PC-9 (cell line): ENCODE results near the gene HBE1. TPM values are rescaled to one million over a fixed set of nuclear protein-coding genes. Genes with fewer than 3 reads are reported as not detected.

ENCODE experiments used
- BruUV-seq: library from RNA; stranded (reverse); fragments of 400-500 nt; replicated peaks from 2 replicates; lab custom pipeline; 2021; lab: Mats Ljungman, UMichigan
- CTCF ChIA-PET: fragments of 300-600 bp; sonication (Branson Sonifier 250); formaldehyde crosslinking; loops from one replicate; lab custom pipeline; 2022; ENCODE audit warnings: antibody characterized with exemption; lab: Charles Lee
- POLR2A ChIA-PET: fragments of 300-600 bp; sonication (Branson Sonifier 250); formaldehyde crosslinking; loops from one replicate; lab custom pipeline; 2022; ENCODE audit warnings: antibody characterized with exemption; ENCODE audit not compliant: unreplicated experiment; lab: Charles Lee
- DNase-seq, 2 experiments: peaks; one replicate each; pipeline versions ENCODE4 v3.0.0 to v3.0.0-alpha.2; 2015 to 2022; ENCODE audit warnings: mixed read lengths in 1 of 2
- H2AFZ ChIP-seq: fragments of 200-600 bp; sonication (generic); 2 replicates; pipeline ENCODE4 v1.8.1; 2017; ENCODE audit warnings: antibody characterized with exemption
- H3F3A ChIP-seq: fragments of 200-600 bp; sonication (generic); 2 replicates; pipeline ENCODE4 v1.8.1; 2017; ENCODE audit warnings: antibody characterized with exemption, mild to moderate bottlenecking, low read depth; ENCODE audit not compliant: insufficient read depth
- H3K27ac ChIP-seq: fragments of 200-600 bp; sonication (generic); 2 replicates; pipeline ENCODE4 v1.6.1; 2016; ENCODE audit warnings: mixed run types
- H3K27me3 ChIP-seq: fragments of 200-600 bp; sonication (generic); 2 replicates; pipeline ENCODE4 v1.6.1; 2016; ENCODE audit warnings: low read depth, mixed run types; ENCODE audit not compliant: insufficient read depth
- H3K36me3 ChIP-seq: fragments of 200-600 bp; sonication (generic); 2 replicates; pipeline ENCODE4 v1.6.1; 2016; ENCODE audit warnings: low read depth, mixed run types
- H3K4me1 ChIP-seq: fragments of 200-600 bp; sonication (generic); replicated peaks from 2 replicates; pipeline ENCODE4 v1.6.1; 2016; ENCODE audit warnings: mixed run types; ENCODE audit not compliant: insufficient read depth
- H3K4me2 ChIP-seq: fragments of 200-600 bp; sonication (generic); 2 replicates; pipeline ENCODE4 v1.6.1; 2017; ENCODE audit warnings: mixed run types
- H3K4me3 ChIP-seq: fragments of 200-600 bp; sonication (generic); 2 replicates; pipeline ENCODE4 v1.6.1; 2016; ENCODE audit warnings: mixed run types
- H3K79me2 ChIP-seq: fragments of 200-600 bp; sonication (generic); 2 replicates; pipeline ENCODE4 v1.6.1; 2017; ENCODE audit warnings: low read depth, mixed run types
- H3K9me2 ChIP-seq: fragments of 200-600 bp; sonication (generic); 2 replicates; pipeline ENCODE4 v1.8.1; 2017; ENCODE audit warnings: mild to moderate bottlenecking; ENCODE audit not compliant: insufficient read depth
- H3K9me3 ChIP-seq: fragments of 200-600 bp; sonication (generic); 2 replicates; pipeline ENCODE4 v1.8.1; 2016; ENCODE audit warnings: low read depth; ENCODE audit not compliant: insufficient read depth
- H4K20me1 ChIP-seq: fragments of 200-600 bp; sonication (generic); 2 replicates; pipeline ENCODE4 v1.8.1; 2017; ENCODE audit not compliant: insufficient read depth
- EZH2 ChIP-seq: fragments of 200-600 bp; sonication (generic); IDR thresholded peaks from 2 replicates; pipeline ENCODE4 v1.8.0; 2017; ENCODE audit warnings: antibody characterized with exemption, low read depth
- intact Hi-C: fragments of 100-400 bp; cut with micrococcal nuclease; formaldehyde crosslinking; loops from one replicate; pipeline ENCODE4 v1.10.0; 2022; ENCODE audit not compliant: unreplicated experiment
- total RNA-seq: library from RNA; stranded (reverse); gene quantifications from 2 replicates; pipeline ENCODE4 v1.2.3, GENCODE V29; 2021
- TF ChIP-seq, protein P1 (sequence below): fragments of 200-600 bp; sonication (generic); conservative IDR thresholded peaks from 2 replicates; pipeline ENCODE4 v1.6.1; 2017; ENCODE audit warnings: mixed run types, antibody characterized with exemption, mild to moderate bottlenecking, moderate library complexity

The HBE1 gene
- total RNA-seq, 1 experiment from 2014 or later, result 1.4 TPM

DNA sequence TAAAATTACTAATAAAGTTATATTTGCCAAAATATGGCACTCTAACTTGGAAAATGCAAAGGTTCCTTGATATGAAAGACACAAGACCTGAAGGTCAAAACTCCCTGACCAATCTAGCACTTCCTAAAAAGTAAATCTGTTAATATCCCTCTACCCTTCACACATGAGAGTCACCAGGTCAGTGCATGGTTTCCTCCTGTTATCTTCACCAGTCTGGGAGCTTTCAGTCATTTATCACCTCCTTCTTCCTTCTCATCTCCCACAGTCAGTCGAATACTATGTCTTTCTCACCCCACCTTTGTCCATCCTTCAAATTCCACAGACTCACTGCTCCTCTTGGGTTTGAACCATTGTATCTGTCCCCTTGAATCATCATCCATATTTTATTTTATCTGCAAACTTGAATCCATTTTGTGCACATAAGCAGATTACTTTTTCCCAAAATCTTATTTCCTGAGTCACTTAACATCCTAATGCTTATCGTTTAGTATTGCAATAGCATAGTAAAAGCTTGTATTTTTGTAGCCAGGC, 2.6 kb downstream of the HBE1 start:
- Histone ChIP-seq H3K27ac (no peak overlapping the region), H3K79me2 (no peaks in the 10 kb centered on the region), H2AFZ (no peak overlapping the region), H3F3A (no peaks in the 10 kb centered on the region), H3K27me3 (no peaks in the 10 kb centered on the region), H3K9me2 (no peaks in the 10 kb centered on the region), H4K20me1 (no peaks in the 10 kb centered on the region), H3K36me3 (no peaks in the 10 kb centered on the region), H3K4me2 (no peak overlapping the region), H3K9me3 (no peaks in the 10 kb centered on the region), H3K4me1 (no peaks in the 10 kb centered on the region), H3K4me3 (no peak overlapping the region)
- DNase-seq, result no peak
- ChIA-PET POLR2A (no interaction called here), CTCF (no interaction called here)
- intact Hi-C loops, result no loop called here
- BruUV-seq, result no TSS peak
- TF ChIP-seq, protein P1, sequence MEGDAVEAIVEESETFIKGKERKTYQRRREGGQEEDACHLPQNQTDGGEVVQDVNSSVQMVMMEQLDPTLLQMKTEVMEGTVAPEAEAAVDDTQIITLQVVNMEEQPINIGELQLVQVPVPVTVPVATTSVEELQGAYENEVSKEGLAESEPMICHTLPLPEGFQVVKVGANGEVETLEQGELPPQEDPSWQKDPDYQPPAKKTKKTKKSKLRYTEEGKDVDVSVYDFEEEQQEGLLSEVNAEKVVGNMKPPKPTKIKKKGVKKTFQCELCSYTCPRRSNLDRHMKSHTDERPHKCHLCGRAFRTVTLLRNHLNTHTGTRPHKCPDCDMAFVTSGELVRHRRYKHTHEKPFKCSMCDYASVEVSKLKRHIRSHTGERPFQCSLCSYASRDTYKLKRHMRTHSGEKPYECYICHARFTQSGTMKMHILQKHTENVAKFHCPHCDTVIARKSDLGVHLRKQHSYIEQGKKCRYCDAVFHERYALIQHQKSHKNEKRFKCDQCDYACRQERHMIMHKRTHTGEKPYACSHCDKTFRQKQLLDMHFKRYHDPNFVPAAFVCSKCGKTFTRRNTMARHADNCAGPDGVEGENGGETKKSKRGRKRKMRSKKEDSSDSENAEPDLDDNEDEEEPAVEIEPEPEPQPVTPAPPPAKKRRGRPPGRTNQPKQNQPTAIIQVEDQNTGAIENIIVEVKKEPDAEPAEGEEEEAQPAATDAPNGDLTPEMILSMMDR, result no peak
- TF ChIP-seq EZH2, result no peak

DNA sequence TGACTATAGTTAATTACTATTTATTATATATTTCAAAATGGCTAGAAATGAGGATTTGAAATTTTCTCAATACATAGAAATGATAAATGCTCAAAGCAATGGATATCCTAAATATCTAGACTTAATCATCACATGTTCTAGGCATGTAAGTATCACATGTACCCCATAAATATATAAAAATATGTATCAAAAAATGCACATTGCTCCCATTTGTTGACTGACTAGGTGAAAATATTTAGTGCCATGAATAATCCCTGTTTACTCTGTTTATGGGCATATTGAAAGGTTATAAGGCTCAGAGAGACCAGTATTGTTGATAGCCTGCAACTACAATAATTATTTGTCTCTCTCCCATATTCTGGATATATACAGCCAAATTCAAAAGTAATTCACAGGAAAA, 3.1 kb downstream of the HBE1 start:
- Histone ChIP-seq H4K20me1 (no peaks in the 10 kb centered on the region), H3F3A (no peaks in the 10 kb centered on the region), H3K4me3 (no peak overlapping the region), H3K79me2 (no peaks in the 10 kb centered on the region), H3K9me2 (no peaks in the 10 kb centered on the region), H3K27ac (no peak overlapping the region), H3K4me2 (no peak overlapping the region), H3K36me3 (no peaks in the 10 kb centered on the region), H3K4me1 (no peaks in the 10 kb centered on the region), H2AFZ (no peak overlapping the region), H3K9me3 (no peaks in the 10 kb centered on the region), H3K27me3 (no peaks in the 10 kb centered on the region)
- intact Hi-C loops, result no loop called here
- DNase-seq, result no peak
- CTCF ChIA-PET, result no interaction called here
- BruUV-seq, result no TSS peak
- POLR2A ChIA-PET, result no interaction called here
- no peak for TF ChIP-seq EZH2
- TF ChIP-seq, protein P1, result no peak

GRCh38 chr11:5265832-5266231, 3.9 kb downstream of the HBE1 start:
- Histone ChIP-seq H3K9me3 (no peaks in the 10 kb centered on the region), H2AFZ (no peak overlapping the region), H3K27me3 (no peaks in the 10 kb centered on the region), H4K20me1 (no peaks in the 10 kb centered on the region), H3K79me2 (no peaks in the 10 kb centered on the region), H3K27ac (no peak overlapping the region), H3K36me3 (no peaks in the 10 kb centered on the region), H3K4me3 (no peak overlapping the region), H3K4me2 (no peak overlapping the region), H3K9me2 (no peaks in the 10 kb centered on the region), H3F3A (no peaks in the 10 kb centered on the region), H3K4me1 (no peaks in the 10 kb centered on the region)
- intact Hi-C loops, result no loop called here
- DNase-seq, result no peak
- ChIA-PET POLR2A (no interaction called here), CTCF (no interaction called here)
- no TSS peak for BruUV-seq
- TF ChIP-seq, protein P1, result no peak
- TF ChIP-seq EZH2, result no peak
